Measurements from ENCODE around the gene UBE4B. TPM values are rescaled to one million over a fixed set of nuclear protein-coding genes. Genes with fewer than 3 reads are reported as not detected.

Gene UBE4B
- total RNA-seq, 1 experiment from 2014 or later = 44.7 TPM

DNA sequence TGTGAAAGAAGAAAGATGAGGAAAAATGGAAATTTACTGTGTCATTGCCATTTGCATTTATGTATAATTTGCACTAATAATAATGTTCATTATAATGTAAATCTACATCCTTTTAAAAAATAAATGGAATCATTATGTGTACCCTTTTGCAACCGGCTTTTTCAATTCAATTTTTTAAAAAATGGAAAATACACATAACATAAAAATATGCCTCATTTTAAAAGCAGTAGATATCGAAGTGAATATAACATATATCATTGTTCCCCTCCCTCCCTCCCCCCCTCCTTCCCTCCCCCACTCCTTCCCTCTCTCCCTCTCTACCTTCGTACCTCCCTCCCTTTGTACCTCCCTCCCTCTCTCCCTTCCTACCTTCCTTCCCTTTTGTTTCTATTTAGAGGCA is 33.0 kb downstream of the UBE4B start:
- H3K4me3 ChIP-seq (replicated peaks in 1 of 2; ENCODE audit: low read depth in 1 of 2, low read length in 2 of 2) = no peak overlapping the region
- RAD21 ChIA-PET (ENCODE audit: low non-redundant PET in 1 of 2, low total read pairs in 2 of 2, uncharacterized antibody in 2 of 2, unreplicated experiment in 2 of 2) = no interaction called here
- CTCF ChIA-PET = no interaction called here
- H3K4me2 ChIP-seq (ENCODE audit: low read length) = no peak overlapping the region
- no peak overlapping the region for H3K9ac ChIP-seq (ENCODE audit: low read length)
- DNase-seq (ENCODE audit: low read depth, low spot score) (no peak), ATAC-seq (no peak)
- no peak overlapping the region for H2AFZ ChIP-seq (ENCODE audit: low read depth, low read length, poor library complexity, severe bottlenecking)
- TF ChIP-seq SP1 (IDR thresholded peaks at IDR 0.05; ENCODE audit: low read depth) (no peak), POLR2A (IDR thresholded peaks at IDR 0.05; ENCODE audit: borderline replicate concordance, extremely low read depth, insufficient read depth, insufficient read length) (no peak), RAD21 (IDR thresholded peaks at IDR 0.05; ENCODE audit: low read depth) (no peak), FOSL1 (IDR thresholded peaks at IDR 0.05; ENCODE audit: low read depth) (no peak)
- no peaks in the 10 kb centered on the region for H3K9me3 ChIP-seq (ENCODE audit: control insufficient read depth in 1 of 2, insufficient read depth in 1 of 2, low read depth in 1 of 2, low read length in 2 of 2)
- no peaks in the 10 kb centered on the region for H3K36me3 ChIP-seq (ENCODE audit: control insufficient read depth in 1 of 2, insufficient read depth in 2 of 2, low read length in 2 of 2)
- 0 out of 2 replicates have a peak, but pooled peaks cover 6% of the 10 kb centered on the region for H4K20me1 ChIP-seq (ENCODE audit: insufficient read depth)
- H3K27me3 ChIP-seq (ENCODE audit: insufficient read depth, low read length) = no peaks in the 10 kb centered on the region
- H3K9me2 ChIP-seq (ENCODE audit: insufficient read depth) = no peaks in the 10 kb centered on the region
- H3K79me2 ChIP-seq (ENCODE audit: insufficient read depth, low read length) = peaks cover 36% of the 10 kb centered on the region
- H3K4me1 ChIP-seq (ENCODE audit: control insufficient read depth in 1 of 2, insufficient read depth in 2 of 2, low read length in 2 of 2) = peaks cover 0 to 7% of the 10 kb centered on the region in 2 experiments; a peak in 2 of 4 replicates
- no TSS peak for BruUV-seq (replicated peaks)
- intact Hi-C loops (cut with micrococcal nuclease) = no loop called here
- no peak overlapping the region for H3K27ac ChIP-seq (ENCODE audit: low read depth, low read length)
- POLR2A ChIA-PET = no interaction called here

- no peak overlapping the region for H3K4me3 ChIP-seq (replicated peaks in 1 of 2; ENCODE audit: low read depth in 1 of 2, low read length in 2 of 2)
- ChIA-PET RAD21 (ENCODE audit: low non-redundant PET in 1 of 2, low total read pairs in 2 of 2, uncharacterized antibody in 2 of 2, unreplicated experiment in 2 of 2) (no interaction called here), CTCF (no interaction called here), POLR2A (no interaction called here)
- no peak overlapping the region for H3K9ac ChIP-seq (ENCODE audit: low read length)
- intact Hi-C loops (cut with micrococcal nuclease) = no loop called here
- H3K9me2 ChIP-seq (ENCODE audit: insufficient read depth) = no peaks in the 10 kb centered on the region
- no peak overlapping the region for H3K27ac ChIP-seq (ENCODE audit: low read depth, low read length)
- 0 out of 2 replicates have a peak, but pooled peaks cover 6% of the 10 kb centered on the region for H4K20me1 ChIP-seq (ENCODE audit: insufficient read depth)
- H3K4me1 ChIP-seq (ENCODE audit: control insufficient read depth in 1 of 2, insufficient read depth in 2 of 2, low read length in 2 of 2) = peaks cover 0 to 15% of the 10 kb centered on the region in 2 experiments; a peak in 3 of 4 replicates
- peaks cover 22% of the 10 kb centered on the region for H3K79me2 ChIP-seq (ENCODE audit: insufficient read depth, low read length)
- no peak for DNase-seq (ENCODE audit: low read depth, low spot score)
- no peak overlapping the region for H2AFZ ChIP-seq (ENCODE audit: low read depth, low read length, poor library complexity, severe bottlenecking)
- no peak overlapping the region for H3K4me2 ChIP-seq (ENCODE audit: low read length)
- H3K27me3 ChIP-seq (ENCODE audit: insufficient read depth, low read length) = no peaks in the 10 kb centered on the region
- ATAC-seq = no peak
- H3K36me3 ChIP-seq (ENCODE audit: control insufficient read depth in 1 of 2, insufficient read depth in 2 of 2, low read length in 2 of 2) = no peaks in the 10 kb centered on the region
- BruUV-seq (replicated peaks) = no TSS peak
- H3K9me3 ChIP-seq (ENCODE audit: control insufficient read depth in 1 of 2, insufficient read depth in 1 of 2, low read depth in 1 of 2, low read length in 2 of 2) = no peaks in the 10 kb centered on the region
- TF ChIP-seq EZH2 (IDR thresholded peaks at IDR 0.05) (no peak), ATF3 (IDR thresholded peaks at IDR 0.05) (no peak), TCF7L2 (IDR thresholded peaks at IDR 0.05; ENCODE audit: borderline replicate concordance, extremely low read depth, insufficient read depth, insufficient read length) (no peak), FOSL1 (IDR thresholded peaks at IDR 0.05; ENCODE audit: low read depth) (no peak), CTCF (IDR thresholded peaks at IDR 0.05 in 2 of 3, conservative IDR thresholded peaks at IDR 0.05 in 1 of 3; ENCODE audit: borderline replicate concordance in 1 of 3, insufficient read depth in 1 of 3, low read depth in 2 of 3, low read length in 2 of 3) (no peak), ELF1 (IDR thresholded peaks at IDR 0.05; ENCODE audit: borderline replicate concordance, low read depth) (no peak), EZH2phosphoT487 (IDR thresholded peaks at IDR 0.05; ENCODE audit: borderline replicate concordance) (no peak), RAD21 (IDR thresholded peaks at IDR 0.05; ENCODE audit: low read depth) (no peak), POLR2AphosphoS5 (IDR thresholded peaks at IDR 0.05; ENCODE audit: low read depth, low read length) (no peak), JUND (IDR thresholded peaks at IDR 0.05) (no peak), POLR2A (IDR thresholded peaks at IDR 0.05; ENCODE audit: borderline replicate concordance, extremely low read depth, insufficient read depth, insufficient read length) (no peak), YY1 (IDR thresholded peaks at IDR 0.05; ENCODE audit: extremely low read depth, insufficient replicate concordance, low read depth, low read length) (no peak), SP1 (IDR thresholded peaks at IDR 0.05; ENCODE audit: low read depth) (no peak), EGR1 (IDR thresholded peaks at IDR 0.05; ENCODE audit: low read depth) (no peak), CEBPB (IDR thresholded peaks at IDR 0.05; ENCODE audit: low read depth) (no peak)
- TF ChIP-seq, protein P1, sequence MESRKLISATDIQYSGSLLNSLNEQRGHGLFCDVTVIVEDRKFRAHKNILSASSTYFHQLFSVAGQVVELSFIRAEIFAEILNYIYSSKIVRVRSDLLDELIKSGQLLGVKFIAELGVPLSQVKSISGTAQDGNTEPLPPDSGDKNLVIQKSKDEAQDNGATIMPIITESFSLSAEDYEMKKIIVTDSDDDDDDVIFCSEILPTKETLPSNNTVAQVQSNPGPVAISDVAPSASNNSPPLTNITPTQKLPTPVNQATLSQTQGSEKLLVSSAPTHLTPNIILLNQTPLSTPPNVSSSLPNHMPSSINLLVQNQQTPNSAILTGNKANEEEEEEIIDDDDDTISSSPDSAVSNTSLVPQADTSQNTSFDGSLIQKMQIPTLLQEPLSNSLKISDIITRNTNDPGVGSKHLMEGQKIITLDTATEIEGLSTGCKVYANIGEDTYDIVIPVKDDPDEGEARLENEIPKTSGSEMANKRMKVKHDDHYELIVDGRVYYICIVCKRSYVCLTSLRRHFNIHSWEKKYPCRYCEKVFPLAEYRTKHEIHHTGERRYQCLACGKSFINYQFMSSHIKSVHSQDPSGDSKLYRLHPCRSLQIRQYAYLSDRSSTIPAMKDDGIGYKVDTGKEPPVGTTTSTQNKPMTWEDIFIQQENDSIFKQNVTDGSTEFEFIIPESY (IDR thresholded peaks at IDR 0.05; ENCODE audit: extremely low read depth, insufficient replicate concordance, low read length) = no peak
Observed at GRCh38 chr1:10068605-10069294, 36.0 kb downstream of the UBE4B start.
